HG03159 (cell line): ENCODE results near the gene SLC24A5.
A peak's percentile ranks its signal among the peaks of the same experiment; 100 is the strongest.

Experiments used
- ATAC-seq: cut with Tn5 transposase; IDR thresholded peaks from one replicate; pipeline ENCODE4 v1.9.1; 2021; ENCODE audit warnings: mild to moderate bottlenecking, moderate library complexity; ENCODE audit not compliant: unreplicated experiment

SLC24A5 gene

GRCh38 chr15:48120745-48121144 lies at the start of gene SLC24A5:
Gene SLC24A5, plus strand, starts transcription at chr15:48120990. Its CDS starts 55 bp downstream, at chr15:48121045.
- no peak for ATAC-seq

GRCh38 chr15:48072941-48073340 lies 47.8 kb upstream of the SLC24A5 start:
- ATAC-seq, result no peak

GRCh38 chr15:48073881-48074280 lies 46.9 kb upstream of the SLC24A5 start:
- ATAC-seq, result no peak

GRCh38 chr15:48076454-48076853 lies 44.3 kb upstream of the SLC24A5 start:
- no peak for ATAC-seq

GRCh38 chr15:48077616-48078184 lies 43.1 kb upstream of the SLC24A5 start:
- no peak for ATAC-seq

GRCh38 chr15:48084759-48085590 lies 35.8 kb upstream of the SLC24A5 start:
- no peak for ATAC-seq

- no peak for ATAC-seq
Measured at GRCh38 chr15:48085591-48085930, 35.2 kb upstream of the SLC24A5 start.

GRCh38 chr15:48086133-48086532 lies 34.7 kb upstream of the SLC24A5 start:
- no peak for ATAC-seq

GRCh38 chr15:48086576-48086975 lies 34.2 kb upstream of the SLC24A5 start:
- no peak for ATAC-seq

- ATAC-seq, result no peak
Measured at GRCh38 chr15:48087844-48088243, 32.9 kb upstream of the SLC24A5 start.

GRCh38 chr15:48089702-48090101 lies 31.1 kb upstream of the SLC24A5 start:
- no peak for ATAC-seq

GRCh38 chr15:48090115-48090514 lies 30.7 kb upstream of the SLC24A5 start:
- ATAC-seq, result no peak

- ATAC-seq, result no peak
Measured at GRCh38 chr15:48090666-48091065, 30.1 kb upstream of the SLC24A5 start.

- ATAC-seq, result no peak
Measured at GRCh38 chr15:48091522-48091921, 29.3 kb upstream of the SLC24A5 start.

GRCh38 chr15:48096355-48096786 lies 24.4 kb upstream of the SLC24A5 start:
- peak; percentile 60 for ATAC-seq

GRCh38 chr15:48096813-48097212 lies 24.0 kb upstream of the SLC24A5 start:
- ATAC-seq, result no peak

GRCh38 chr15:48097264-48097663 lies 23.5 kb upstream of the SLC24A5 start:
- no peak for ATAC-seq

- ATAC-seq, result no peak
Measured at GRCh38 chr15:48101376-48101961, 19.3 kb upstream of the SLC24A5 start.

GRCh38 chr15:48102167-48102566 lies 18.6 kb upstream of the SLC24A5 start:
- no peak for ATAC-seq

- no peak for ATAC-seq
Measured at GRCh38 chr15:48103647-48104046, 17.1 kb upstream of the SLC24A5 start.

- no peak for ATAC-seq
Measured at GRCh38 chr15:48105936-48106335, 14.9 kb upstream of the SLC24A5 start.

- no peak for ATAC-seq
Measured at GRCh38 chr15:48109212-48109611, 11.6 kb upstream of the SLC24A5 start.
